Mesendoderm (in vitro differentiated cells): Measurements from ENCODE around the gene HEXIM1.
A peak's percentile ranks its signal among the peaks of the same experiment; 100 is the strongest.

Source experiments
- DNase-seq: peaks from one replicate; pipeline ENCODE4 v3.0.0; 2013
- H2AK5ac ChIP-seq: 2 replicates; pipeline ENCODE4 v1.6.1; 2013; ENCODE audit warnings: low read length, inconsistent platforms
- H2BK120ac ChIP-seq: 2 replicates; pipeline ENCODE4 v1.6.1; 2013; ENCODE audit warnings: low read depth, mild to moderate bottlenecking, low read length, moderate library complexity, mixed read lengths
- H2BK15ac ChIP-seq: replicated peaks from 2 replicates; pipeline ENCODE4 v1.6.1; 2013; ENCODE audit warnings: low read depth, mild to moderate bottlenecking, moderate library complexity
- H2BK5ac ChIP-seq: 2 replicates; pipeline ENCODE4 v1.6.1; 2013; ENCODE audit warnings: low read length, inconsistent platforms
- H3K18ac ChIP-seq: 2 replicates; pipeline ENCODE4 v1.6.1; 2013; ENCODE audit warnings: mild to moderate bottlenecking, low read length, mixed read lengths
- H3K23ac ChIP-seq: one replicate; pipeline ENCODE4 v1.6.1; 2013; ENCODE audit warnings: low read length
- H3K27ac ChIP-seq: 2 replicates; pipeline ENCODE4 v1.5.1; 2013; ENCODE audit warnings: low read depth, mild to moderate bottlenecking, inconsistent platforms, low read length, moderate library complexity
- H3K27me3 ChIP-seq: 2 replicates; pipeline ENCODE4 v1.6.1; 2013; ENCODE audit warnings: low read length, control low read depth, mild to moderate bottlenecking, inconsistent platforms; ENCODE audit not compliant: insufficient read depth, poor library complexity
- H3K36me3 ChIP-seq: 2 replicates; pipeline ENCODE4 v1.6.1; 2013; ENCODE audit warnings: low read length, inconsistent platforms; ENCODE audit not compliant: control insufficient read depth, insufficient read depth
- H3K4ac ChIP-seq: one replicate; pipeline ENCODE4 v1.6.1; 2013; ENCODE audit warnings: low read depth, mild to moderate bottlenecking, low read length, moderate library complexity
- H3K4me1 ChIP-seq: 2 replicates; pipeline ENCODE4 v1.6.1; 2013; ENCODE audit warnings: low read depth, low read length, inconsistent platforms; ENCODE audit not compliant: control insufficient read depth
- H3K4me2 ChIP-seq: 2 replicates; pipeline ENCODE4 v1.6.1; 2013; ENCODE audit warnings: low read length
- H3K4me3 ChIP-seq: 2 replicates; pipeline ENCODE4 v1.5.1; 2013; ENCODE audit warnings: mild to moderate bottlenecking, low read length
- H3K56ac ChIP-seq: one replicate; pipeline ENCODE4 v1.6.1; 2013; ENCODE audit warnings: low read length
- H3K79me1 ChIP-seq: 2 replicates; pipeline ENCODE4 v1.6.1; 2013; ENCODE audit warnings: low read length, inconsistent platforms
- H3K79me2 ChIP-seq: 2 replicates; pipeline ENCODE4 v1.6.1; 2013; ENCODE audit warnings: mild to moderate bottlenecking, low read length; ENCODE audit not compliant: control insufficient read depth, insufficient read depth
- H3K9ac ChIP-seq: 2 replicates; pipeline ENCODE4 v1.6.1; 2013; ENCODE audit warnings: low read length, inconsistent platforms
- H4K5ac ChIP-seq: one replicate; pipeline ENCODE4 v1.6.1; 2013; ENCODE audit warnings: low read length
- H4K8ac ChIP-seq: one replicate; pipeline ENCODE4 v1.6.1; 2013; ENCODE audit warnings: low read depth, mild to moderate bottlenecking, control low read depth, low read length, moderate library complexity
- WGBS: extraction: QIAGEN DNeasy Blood & Tissue Kit; methylation state at CpG from one replicate; pipeline ENCODE4 v1.1.7; 2013; ENCODE audit warnings: low lambda C conversion rate, missing lambda C conversion rate; ENCODE audit not compliant: insufficient coverage; ENCODE audit errors: extremely low coverage; 5-methylcytosine and 5-hydroxymethylcytosine counted together

Gene HEXIM1

DNA sequence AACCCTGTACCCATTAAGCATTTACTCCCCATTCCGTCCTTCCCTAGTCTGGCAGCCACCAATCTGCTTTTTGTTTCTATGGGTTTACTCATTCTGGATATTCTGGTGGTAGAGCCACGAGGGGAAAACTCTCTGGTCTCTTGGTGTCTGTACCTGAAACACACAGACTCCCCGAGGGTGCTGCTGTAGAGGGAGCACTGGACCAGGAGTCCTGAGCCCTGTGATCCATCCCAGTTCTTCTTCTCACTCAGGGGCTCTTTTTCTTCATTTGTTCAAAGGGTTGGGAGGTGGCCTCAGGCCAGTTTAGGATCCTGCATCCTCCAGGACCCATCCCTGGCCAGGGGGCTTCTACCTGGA is 27.5 kb downstream of the HEXIM1 start:
- H3K23ac ChIP-seq = no peak overlapping the region
- no peak overlapping the region for H3K18ac ChIP-seq
- H2BK15ac ChIP-seq = no peak overlapping the region
- no peak overlapping the region for H2AK5ac ChIP-seq
- no CpG with 5 or more reads among the region's 3 CpGs for WGBS
- H3K79me2 ChIP-seq = no peaks in the 10 kb centered on the region
- no peaks in the 10 kb centered on the region for H3K79me1 ChIP-seq
- no peak overlapping the region for H3K4ac ChIP-seq
- no peak overlapping the region for H3K27ac ChIP-seq
- H3K4me3 ChIP-seq = no peak overlapping the region
- H4K8ac ChIP-seq = no peak overlapping the region
- H3K9ac ChIP-seq = no peak overlapping the region
- H4K5ac ChIP-seq = no peak overlapping the region
- no peaks in the 10 kb centered on the region for H3K36me3 ChIP-seq
- H3K4me2 ChIP-seq = no peak overlapping the region
- no peak overlapping the region for H2BK5ac ChIP-seq
- DNase-seq = no peak
- peaks cover 14% of the 10 kb centered on the region for H3K4me1 ChIP-seq
- H2BK120ac ChIP-seq = no peak overlapping the region
- no peaks in the 10 kb centered on the region for H3K27me3 ChIP-seq
- H3K56ac ChIP-seq = peak overlapping the region; percentile 31

DNA sequence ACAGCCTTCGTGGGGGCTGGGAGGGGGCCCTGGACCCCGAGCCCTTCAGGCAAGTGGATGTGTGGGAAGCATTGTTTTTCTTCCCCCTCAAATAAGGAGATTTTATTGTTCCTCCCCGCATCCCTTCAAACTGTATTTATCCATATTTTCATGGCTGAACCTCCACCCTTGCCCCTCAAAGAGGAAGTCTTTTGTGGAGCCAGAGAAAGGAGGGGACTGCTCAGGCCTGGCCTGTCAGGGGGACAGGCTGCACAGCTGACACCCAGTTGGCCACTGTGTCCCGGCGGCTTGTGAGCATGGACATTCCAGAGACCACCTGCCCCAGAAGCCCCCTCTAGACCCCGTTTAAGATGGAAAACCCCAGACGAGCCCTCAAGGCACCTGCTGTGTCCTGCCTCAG is 29.3 kb downstream of the HEXIM1 start:
- no peak overlapping the region for H4K5ac ChIP-seq
- H3K56ac ChIP-seq = no peak overlapping the region
- no peak overlapping the region for H4K8ac ChIP-seq
- no peak overlapping the region for H2BK5ac ChIP-seq
- H2AK5ac ChIP-seq = no peak overlapping the region
- no peaks in the 10 kb centered on the region for H3K27me3 ChIP-seq
- H3K36me3 ChIP-seq = no peaks in the 10 kb centered on the region
- H3K27ac ChIP-seq = no peak overlapping the region
- H3K4me1 ChIP-seq = peaks cover 4% of the 10 kb centered on the region
- H3K4me3 ChIP-seq = no peak overlapping the region
- H3K79me2 ChIP-seq = no peaks in the 10 kb centered on the region
- H3K79me1 ChIP-seq = no peaks in the 10 kb centered on the region
- no peak overlapping the region for H3K4ac ChIP-seq
- H3K4me2 ChIP-seq = no peak overlapping the region
- H3K23ac ChIP-seq = no peak overlapping the region
- no CpG with 5 or more reads among the region's 7 CpGs for WGBS
- H2BK15ac ChIP-seq = no peak overlapping the region
- no peak for DNase-seq
- H2BK120ac ChIP-seq = no peak overlapping the region
- no peak overlapping the region for H3K18ac ChIP-seq
- no peak overlapping the region for H3K9ac ChIP-seq

DNA sequence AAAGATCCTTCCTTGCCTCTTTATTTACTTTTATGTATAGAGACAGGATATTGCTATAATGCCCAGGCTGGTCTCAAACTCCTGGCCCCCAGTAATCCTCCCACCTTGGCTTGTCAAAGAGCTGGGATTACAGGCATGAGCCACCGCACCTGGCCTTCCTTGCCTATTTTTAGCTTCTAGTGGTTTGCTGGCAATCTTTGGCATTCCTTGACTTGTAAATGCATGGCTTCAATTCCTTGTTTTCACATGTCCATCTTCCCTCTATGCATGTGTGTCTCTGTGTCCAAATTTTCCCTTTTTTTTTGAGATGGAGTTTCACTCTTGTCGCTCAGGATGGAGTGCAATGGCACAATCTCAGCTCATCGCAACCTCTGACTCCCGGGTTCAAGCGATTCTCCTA is 35.9 kb downstream of the HEXIM1 start:
- Histone ChIP-seq H2BK120ac (no peak overlapping the region), H3K18ac (no peak overlapping the region), H3K23ac (no peak overlapping the region), H3K4me1 (no peaks in the 10 kb centered on the region), H3K4me2 (no peak overlapping the region), H3K9ac (no peak overlapping the region), H3K27me3 (no peaks in the 10 kb centered on the region), H2BK5ac (no peak overlapping the region), H4K8ac (no peak overlapping the region), H3K4me3 (no peak overlapping the region), H3K79me1 (no peaks in the 10 kb centered on the region), H2BK15ac (no peak overlapping the region), H3K79me2 (no peaks in the 10 kb centered on the region), H3K4ac (no peak overlapping the region), H3K36me3 (no peaks in the 10 kb centered on the region), H3K56ac (no peak overlapping the region), H2AK5ac (no peak overlapping the region), H4K5ac (no peak overlapping the region), H3K27ac (no peak overlapping the region)
- WGBS = no CpG with 5 or more reads among the region's 5 CpGs
- DNase-seq = no peak

DNA sequence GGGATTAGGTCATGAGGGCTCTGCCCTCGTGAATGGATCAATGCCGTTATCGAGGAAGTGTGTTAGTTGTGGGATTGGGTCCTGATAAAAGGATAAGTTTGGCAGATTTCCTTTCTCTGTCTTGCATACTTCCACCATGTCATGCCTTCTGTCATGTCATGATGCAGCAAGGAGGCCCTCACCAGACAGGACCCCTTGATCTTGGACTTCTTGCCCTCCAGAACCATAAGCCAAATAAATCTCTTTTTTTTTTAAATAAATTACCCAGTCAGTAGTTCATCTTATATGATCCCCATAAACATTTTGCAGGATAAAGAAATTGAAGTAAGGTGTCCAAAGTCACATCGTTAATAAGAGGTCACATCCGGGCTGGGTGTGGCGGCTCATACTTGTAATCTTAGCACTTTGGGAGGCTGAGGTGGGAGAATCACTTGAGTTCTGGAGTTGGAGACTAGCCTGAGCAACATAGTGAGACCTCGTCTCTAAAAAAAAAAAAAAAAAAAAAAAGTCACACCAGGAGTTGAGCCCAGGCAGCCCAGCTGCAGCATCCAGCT is 38.6 kb downstream of the HEXIM1 start:
- H3K4me3 ChIP-seq = no peak overlapping the region
- no peak overlapping the region for H3K4me2 ChIP-seq
- no peaks in the 10 kb centered on the region for H3K27me3 ChIP-seq
- no peak overlapping the region for H3K27ac ChIP-seq
- H4K5ac ChIP-seq = no peak overlapping the region
- H2BK15ac ChIP-seq = no peak overlapping the region
- no peaks in the 10 kb centered on the region for H3K36me3 ChIP-seq
- H2BK120ac ChIP-seq = no peak overlapping the region
- no peak overlapping the region for H2BK5ac ChIP-seq
- H3K4me1 ChIP-seq = no peaks in the 10 kb centered on the region
- no peak overlapping the region for H2AK5ac ChIP-seq
- no CpG with 5 or more reads among the region's 7 CpGs for WGBS
- no peak for DNase-seq
- no peak overlapping the region for H4K8ac ChIP-seq
- H3K79me2 ChIP-seq = no peaks in the 10 kb centered on the region
- no peak overlapping the region for H3K4ac ChIP-seq
- H3K79me1 ChIP-seq = no peaks in the 10 kb centered on the region
- no peak overlapping the region for H3K56ac ChIP-seq
- no peak overlapping the region for H3K9ac ChIP-seq
- no peak overlapping the region for H3K18ac ChIP-seq
- H3K23ac ChIP-seq = no peak overlapping the region

DNA sequence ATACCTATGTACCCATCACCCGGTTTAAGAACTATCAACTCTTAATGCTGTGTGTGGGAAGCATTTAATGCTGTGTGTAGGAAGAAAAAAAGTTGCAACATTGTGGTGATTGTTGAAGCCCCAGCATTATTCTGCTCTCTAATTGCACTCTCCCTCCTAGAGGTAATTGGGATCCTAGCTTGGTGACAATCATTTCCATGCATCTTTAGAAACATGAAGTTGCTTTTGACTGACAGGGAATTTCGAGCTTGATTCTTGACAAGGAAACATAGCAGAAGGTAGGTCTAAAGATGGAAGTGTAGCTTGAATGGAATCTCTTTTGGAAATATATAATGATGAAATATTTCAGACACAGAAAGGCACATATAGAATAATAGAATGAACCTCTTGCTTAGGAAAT is 40.7 kb downstream of the HEXIM1 start:
- Histone ChIP-seq H4K8ac (no peak overlapping the region), H3K9ac (no peak overlapping the region)

DNA sequence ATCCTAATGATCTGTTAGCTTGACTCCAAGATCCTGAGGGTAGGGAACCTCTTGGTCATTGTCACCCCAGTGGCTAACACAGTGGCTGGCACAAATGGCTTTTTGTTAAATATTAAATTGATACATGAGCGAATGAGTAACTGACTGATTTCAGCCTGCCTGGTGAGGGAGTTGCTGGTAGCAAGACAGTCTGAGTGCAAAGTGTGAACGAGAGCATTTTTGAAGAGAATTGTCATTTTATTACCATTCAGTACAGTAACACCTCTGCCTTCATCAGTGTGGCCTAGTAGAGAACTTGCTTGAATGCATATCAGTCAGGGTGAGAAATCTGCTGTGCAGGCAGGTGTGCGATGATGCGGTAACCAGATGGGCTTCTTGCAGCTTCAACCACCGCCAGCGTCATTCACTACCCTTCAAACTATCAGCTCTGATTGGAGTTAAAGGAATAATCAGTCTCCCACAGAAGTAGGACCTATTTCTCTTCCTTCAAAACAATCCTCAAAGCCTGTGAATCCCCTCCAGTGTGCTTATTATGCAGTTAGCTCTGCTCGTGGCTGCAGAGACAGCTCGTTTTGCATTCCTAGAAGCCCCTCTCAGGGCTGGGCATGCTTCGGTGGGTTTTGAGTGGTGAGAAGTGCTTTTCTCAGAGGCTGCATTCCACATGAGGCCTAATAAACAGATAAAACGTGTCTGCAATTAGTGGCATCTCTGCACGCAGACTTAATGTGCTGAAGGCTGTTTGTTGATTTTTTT is 42.4 kb downstream of the HEXIM1 start:
- H3K4me1 ChIP-seq = no peaks in the 10 kb centered on the region
- no peaks in the 10 kb centered on the region for H3K36me3 ChIP-seq
- no peak overlapping the region for H3K56ac ChIP-seq
- no peak overlapping the region for H2BK15ac ChIP-seq
- no peak overlapping the region for H2BK120ac ChIP-seq
- H3K18ac ChIP-seq = no peak overlapping the region
- H3K9ac ChIP-seq = no peak overlapping the region
- no peak overlapping the region for H2AK5ac ChIP-seq
- H3K4me2 ChIP-seq = no peak overlapping the region
- H3K4ac ChIP-seq = no peak overlapping the region
- no peak overlapping the region for H2BK5ac ChIP-seq
- no peak overlapping the region for H3K27ac ChIP-seq
- no peaks in the 10 kb centered on the region for H3K79me1 ChIP-seq
- H4K8ac ChIP-seq = no peak overlapping the region
- no CpG with 5 or more reads among the region's 11 CpGs for WGBS
- H3K4me3 ChIP-seq = no peak overlapping the region
- H3K27me3 ChIP-seq = no peaks in the 10 kb centered on the region
- H4K5ac ChIP-seq = no peak overlapping the region
- no peaks in the 10 kb centered on the region for H3K79me2 ChIP-seq
- no peak overlapping the region for H3K23ac ChIP-seq
- no peak for DNase-seq

More for the DNA sequence above, 40.7 kb downstream of the HEXIM1 start:
- H3K79me1 ChIP-seq = no peaks in the 10 kb centered on the region
- no CpG with 5 or more reads among the region's 2 CpGs for WGBS
- no peak overlapping the region for H3K18ac ChIP-seq
- H3K36me3 ChIP-seq = no peaks in the 10 kb centered on the region
- H3K56ac ChIP-seq = no peak overlapping the region
- H3K79me2 ChIP-seq = no peaks in the 10 kb centered on the region
- no peak overlapping the region for H4K5ac ChIP-seq
- no peak overlapping the region for H2BK15ac ChIP-seq
- no peak overlapping the region for H3K4me2 ChIP-seq
- no peak overlapping the region for H2BK5ac ChIP-seq
- no peak for DNase-seq
- H3K23ac ChIP-seq = no peak overlapping the region
- no peak overlapping the region for H2BK120ac ChIP-seq
- no peak overlapping the region for H3K4me3 ChIP-seq
- H3K4me1 ChIP-seq = no peaks in the 10 kb centered on the region
- no peak overlapping the region for H2AK5ac ChIP-seq
- H3K27me3 ChIP-seq = no peaks in the 10 kb centered on the region
- H3K27ac ChIP-seq = no peak overlapping the region
- H3K4ac ChIP-seq = no peak overlapping the region
